NCI-H460 (cell line): ENCODE measurements around the gene ATP6AP2. TPM values are rescaled to one million over a fixed set of nuclear protein-coding genes. Genes with fewer than 3 reads are reported as not detected.
"Not testable (repeated sequence)": the region's sequence is repeated elsewhere in the genome, so short reads cannot be mapped to it uniquely, and the experiment has no call there.

ENCODE experiments used
- DNase-seq: peaks from one replicate; pipeline ENCODE4 v3.0.0-alpha.2; 2016; ENCODE audit warnings: low read depth; ENCODE audit errors: extremely low read depth
- polyA plus RNA-seq: library from polyadenylated mRNA; depleted of rRNA; stranded (reverse); fragments of >200 nt; gene quantifications from 2 replicates; pipeline ENCODE4 v1.2.3, GENCODE V29; 2014; cell fraction: nucleus; rRNA removed
- total RNA-seq: library from RNA; depleted of rRNA; stranded (reverse); fragments of >200 nt; shearing (Covaris generic); gene quantifications from 2 replicates; pipeline ENCODE4 v1.2.3, GENCODE V29; 2014; rRNA removed

ATP6AP2 gene
- total RNA-seq: 161 and 166 TPM in 2 replicates
- 92.1 and 134 TPM in 2 replicates for polyA plus RNA-seq

GRCh38 chrX:40580537-40581335 lies at the start of gene ATP6AP2:
TSS of gene ATP6AP2 (plus strand) at chrX:40580970. CDS start at chrX:40581066, 96 bp downstream.
- DNase-seq: peak; percentile 96

GRCh38 chrX:40531056-40531826 lies 49.5 kb upstream of the ATP6AP2 start:
- DNase-seq: no peak

- DNase-seq: no peak
These were observed 43.5 kb upstream of the ATP6AP2 start for GRCh38 chrX:40537310-40537709.

- no peak for DNase-seq
These were observed 42.4 kb upstream of the ATP6AP2 start for GRCh38 chrX:40538406-40538805.

GRCh38 chrX:40539214-40540142 lies 41.3 kb upstream of the ATP6AP2 start:
- no peak for DNase-seq

- no peak for DNase-seq
These were observed 38.6 kb upstream of the ATP6AP2 start for GRCh38 chrX:40542208-40542607.

GRCh38 chrX:40542972-40543371 lies 37.8 kb upstream of the ATP6AP2 start:
- no peak for DNase-seq

- peak; percentile 21 for DNase-seq
These were observed 37.0 kb upstream of the ATP6AP2 start for GRCh38 chrX:40543661-40544328.

- DNase-seq: no peak
These were observed 36.2 kb upstream of the ATP6AP2 start for GRCh38 chrX:40544343-40545266.

- DNase-seq: no peak
These were observed 33.9 kb upstream of the ATP6AP2 start for GRCh38 chrX:40546870-40547269.

GRCh38 chrX:40550066-40550465 lies 30.7 kb upstream of the ATP6AP2 start:
- no peak for DNase-seq

GRCh38 chrX:40552768-40553167 lies 28.0 kb upstream of the ATP6AP2 start:
- DNase-seq: peak; percentile 11

- no peak for DNase-seq
These were observed 22.2 kb upstream of the ATP6AP2 start for GRCh38 chrX:40558590-40558989.

GRCh38 chrX:40563784-40564183 lies 17.0 kb upstream of the ATP6AP2 start:
- DNase-seq: no peak

GRCh38 chrX:40564447-40564846 lies 16.3 kb upstream of the ATP6AP2 start:
- DNase-seq: no peak

GRCh38 chrX:40570346-40571093 lies 10.2 kb upstream of the ATP6AP2 start:
- no peak for DNase-seq

GRCh38 chrX:40571164-40571563 lies 9.6 kb upstream of the ATP6AP2 start:
- not testable (repeated sequence) for DNase-seq

GRCh38 chrX:40571600-40571999 lies 9.2 kb upstream of the ATP6AP2 start:
- no peak for DNase-seq
